ENCODE data around the gene PIP5K1B. TPM values are rescaled to one million over a fixed set of nuclear protein-coding genes. Genes with fewer than 3 reads are reported as not detected.

PIP5K1B gene
- total and polyA plus RNA-seq, 2 experiments from 2014 or later: 3.7 to 10.2 TPM

DNA sequence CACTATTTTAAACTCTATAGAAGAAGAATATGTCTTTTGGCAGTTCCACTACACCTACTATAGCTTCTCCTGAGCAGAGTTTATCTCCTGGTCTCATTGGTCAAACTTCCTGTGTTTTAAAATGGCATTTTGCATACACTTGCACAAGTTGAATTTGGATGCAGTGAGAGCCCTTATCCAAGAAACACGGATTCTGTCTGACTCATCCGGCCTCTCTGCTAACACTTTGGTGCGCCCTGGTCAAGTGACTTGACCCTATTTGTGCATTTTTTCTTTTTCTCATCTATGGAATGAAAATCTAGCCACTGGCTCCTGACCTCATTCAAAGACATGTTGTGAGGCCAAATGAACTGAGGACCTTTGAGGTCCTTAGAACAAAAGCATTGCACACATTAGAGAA lies 20.0 kb downstream of the PIP5K1B start:
- no peaks in the 10 kb centered on the region for H3K27me3 ChIP-seq
- H4K20me1 ChIP-seq (ENCODE audit: insufficient read depth, poor library complexity, severe bottlenecking): no peaks in the 10 kb centered on the region
- 89% methylated on average over 3 of the region's 3 CpGs for WGBS (ENCODE audit: low lambda C conversion rate, missing lambda C conversion rate)
- peaks cover 35% of the 10 kb centered on the region for H3K79me2 ChIP-seq
- DNase-seq (ENCODE audit: low spot score): no peak
- H3K4me2 ChIP-seq: no peak overlapping the region
- H3K36me3 ChIP-seq (replicated peaks; ENCODE audit: insufficient read depth, low read depth): no peaks in the 10 kb centered on the region
- H2AFZ ChIP-seq: no peak overlapping the region
- no peak overlapping the region for H3K4me3 ChIP-seq
- TF ChIP-seq EZH2phosphoT487 (IDR thresholded peaks at IDR 0.05; ENCODE audit: low read depth, severe bottlenecking, unreplicated experiment): no peak
- H3K9me3 ChIP-seq (ENCODE audit: low read depth): no peaks in the 10 kb centered on the region
- no peak overlapping the region for H3K27ac ChIP-seq
- H3K9me2 ChIP-seq (replicated peaks; ENCODE audit: insufficient read depth): no peaks in the 10 kb centered on the region
- peaks cover 6% of the 10 kb centered on the region for H3K4me1 ChIP-seq (ENCODE audit: insufficient read depth)

GRCh38 chr9:68726489-68726888 lies 21.4 kb downstream of the PIP5K1B start:
- DNase-seq (ENCODE audit: low spot score): no peak
- WGBS (ENCODE audit: low lambda C conversion rate, missing lambda C conversion rate): 94% methylated on average over 5 of the region's 5 CpGs
- H3K79me2 ChIP-seq: peaks cover 33% of the 10 kb centered on the region
- H3K27ac ChIP-seq: no peak overlapping the region
- H3K4me3 ChIP-seq: no peak overlapping the region
- no peaks in the 10 kb centered on the region for H3K36me3 ChIP-seq (replicated peaks; ENCODE audit: insufficient read depth, low read depth)
- H3K9me2 ChIP-seq (replicated peaks; ENCODE audit: insufficient read depth): no peaks in the 10 kb centered on the region
- no peak overlapping the region for H3K4me2 ChIP-seq
- H2AFZ ChIP-seq: no peak overlapping the region
- no peaks in the 10 kb centered on the region for H4K20me1 ChIP-seq (ENCODE audit: insufficient read depth, poor library complexity, severe bottlenecking)
- H3K4me1 ChIP-seq (ENCODE audit: insufficient read depth): peaks cover 4% of the 10 kb centered on the region
- no peaks in the 10 kb centered on the region for H3K27me3 ChIP-seq
- TF ChIP-seq, protein P1, sequence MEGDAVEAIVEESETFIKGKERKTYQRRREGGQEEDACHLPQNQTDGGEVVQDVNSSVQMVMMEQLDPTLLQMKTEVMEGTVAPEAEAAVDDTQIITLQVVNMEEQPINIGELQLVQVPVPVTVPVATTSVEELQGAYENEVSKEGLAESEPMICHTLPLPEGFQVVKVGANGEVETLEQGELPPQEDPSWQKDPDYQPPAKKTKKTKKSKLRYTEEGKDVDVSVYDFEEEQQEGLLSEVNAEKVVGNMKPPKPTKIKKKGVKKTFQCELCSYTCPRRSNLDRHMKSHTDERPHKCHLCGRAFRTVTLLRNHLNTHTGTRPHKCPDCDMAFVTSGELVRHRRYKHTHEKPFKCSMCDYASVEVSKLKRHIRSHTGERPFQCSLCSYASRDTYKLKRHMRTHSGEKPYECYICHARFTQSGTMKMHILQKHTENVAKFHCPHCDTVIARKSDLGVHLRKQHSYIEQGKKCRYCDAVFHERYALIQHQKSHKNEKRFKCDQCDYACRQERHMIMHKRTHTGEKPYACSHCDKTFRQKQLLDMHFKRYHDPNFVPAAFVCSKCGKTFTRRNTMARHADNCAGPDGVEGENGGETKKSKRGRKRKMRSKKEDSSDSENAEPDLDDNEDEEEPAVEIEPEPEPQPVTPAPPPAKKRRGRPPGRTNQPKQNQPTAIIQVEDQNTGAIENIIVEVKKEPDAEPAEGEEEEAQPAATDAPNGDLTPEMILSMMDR (IDR thresholded peaks at IDR 0.05; ENCODE audit: poor library complexity): no peak
- TF ChIP-seq EZH2phosphoT487 (IDR thresholded peaks at IDR 0.05; ENCODE audit: low read depth, severe bottlenecking, unreplicated experiment): no peak
- no peak for TF ChIP-seq EZH2 (IDR thresholded peaks at IDR 0.05; ENCODE audit: borderline replicate concordance)
- no peaks in the 10 kb centered on the region for H3K9me3 ChIP-seq (ENCODE audit: low read depth)

GRCh38 chr9:68727636-68728035 lies 22.6 kb downstream of the PIP5K1B start:
- Histone ChIP-seq H3K4me3 (no peak overlapping the region), H4K20me1 (ENCODE audit: insufficient read depth, poor library complexity, severe bottlenecking) (no peaks in the 10 kb centered on the region), H3K27me3 (no peaks in the 10 kb centered on the region), H3K9me2 (replicated peaks; ENCODE audit: insufficient read depth) (no peaks in the 10 kb centered on the region), H3K79me2 (peaks cover 33% of the 10 kb centered on the region), H3K36me3 (replicated peaks; ENCODE audit: insufficient read depth, low read depth) (no peaks in the 10 kb centered on the region), H3K9me3 (ENCODE audit: low read depth) (no peaks in the 10 kb centered on the region), H2AFZ (no peak overlapping the region), H3K4me2 (no peak overlapping the region), H3K4me1 (ENCODE audit: insufficient read depth) (peaks cover 14% of the 10 kb centered on the region), H3K27ac (no peak overlapping the region)
- 79% methylated on average over 2 of the region's 2 CpGs for WGBS (ENCODE audit: low lambda C conversion rate, missing lambda C conversion rate)
- no peak for DNase-seq (ENCODE audit: low spot score)
- TF ChIP-seq, protein P1 (IDR thresholded peaks at IDR 0.05; ENCODE audit: poor library complexity): no peak
- TF ChIP-seq EZH2 (IDR thresholded peaks at IDR 0.05; ENCODE audit: borderline replicate concordance): no peak
- TF ChIP-seq EZH2phosphoT487 (IDR thresholded peaks at IDR 0.05; ENCODE audit: low read depth, severe bottlenecking, unreplicated experiment): no peak

GRCh38 chr9:68728731-68729130 lies 23.7 kb downstream of the PIP5K1B start:
- Histone ChIP-seq H3K4me1 (ENCODE audit: insufficient read depth) (peaks cover 20% of the 10 kb centered on the region), H3K79me2 (peaks cover 33% of the 10 kb centered on the region), H2AFZ (no peak overlapping the region), H3K4me2 (no peak overlapping the region), H3K27me3 (no peaks in the 10 kb centered on the region), H3K9me2 (replicated peaks; ENCODE audit: insufficient read depth) (no peaks in the 10 kb centered on the region), H3K9me3 (ENCODE audit: low read depth) (no peaks in the 10 kb centered on the region), H3K4me3 (no peak overlapping the region), H4K20me1 (ENCODE audit: insufficient read depth, poor library complexity, severe bottlenecking) (no peaks in the 10 kb centered on the region), H3K27ac (no peak overlapping the region), H3K36me3 (replicated peaks; ENCODE audit: insufficient read depth, low read depth) (no peaks in the 10 kb centered on the region)
- DNase-seq (ENCODE audit: low spot score): no peak
- TF ChIP-seq, protein P1 (IDR thresholded peaks at IDR 0.05; ENCODE audit: poor library complexity): no peak
- TF ChIP-seq EZH2phosphoT487 (IDR thresholded peaks at IDR 0.05; ENCODE audit: low read depth, severe bottlenecking, unreplicated experiment) (no peak), EZH2 (IDR thresholded peaks at IDR 0.05; ENCODE audit: borderline replicate concordance) (no peak)
- WGBS (ENCODE audit: low lambda C conversion rate, missing lambda C conversion rate): 80% methylated on average over 1 of the region's 1 CpG

Measured in hepatocyte (in vitro differentiated cells).